Neural progenitor cell (in vitro differentiated cells): ENCODE measurements around the gene PAQR9. TPM values are rescaled to one million over a fixed set of nuclear protein-coding genes. Genes with fewer than 3 reads are reported as not detected.

Experiments used
- DNase-seq: peaks from one replicate; pipeline ENCODE4 v3.0.0-alpha.2; 2016; ENCODE audit warnings: low spot score
- H2AFZ ChIP-seq: fragments of 200-600 bp; sonication (generic); replicated peaks from 2 replicates; pipeline ENCODE4 v1.6.1; 2016; ENCODE audit warnings: antibody characterized with exemption
- H3F3A ChIP-seq: fragments of 200-600 bp; sonication (generic); 2 replicates; pipeline ENCODE4 v1.6.1; 2016; ENCODE audit warnings: antibody characterized with exemption, low read depth
- H3K27ac ChIP-seq: fragments of 200-600 bp; sonication (generic); 2 replicates; pipeline ENCODE4 v1.5.1; 2016; ENCODE audit warnings: mild to moderate bottlenecking
- H3K27me3 ChIP-seq: fragments of 200-600 bp; sonication (generic); 2 replicates; pipeline ENCODE4 v1.6.1; 2016; ENCODE audit warnings: mild to moderate bottlenecking, moderate library complexity
- H3K36me3 ChIP-seq: fragments of 200-600 bp; sonication (generic); 2 replicates; pipeline ENCODE4 v1.5.1; 2016
- H3K4me1 ChIP-seq: fragments of 200-600 bp; sonication (generic); 2 replicates; pipeline ENCODE4 v1.6.1; 2016; ENCODE audit warnings: mixed run types
- H3K4me2 ChIP-seq: fragments of 200-600 bp; sonication (generic); 2 replicates; pipeline ENCODE4 v1.6.1; 2016
- H3K4me3 ChIP-seq: fragments of 200-600 bp; sonication (generic); 2 replicates; pipeline ENCODE4 v1.5.1; 2016
- H3K79me2 ChIP-seq: fragments of 200-600 bp; sonication (generic); 2 replicates; pipeline ENCODE4 v1.6.1; 2016; ENCODE audit warnings: low read depth
- H3K9ac ChIP-seq: fragments of 200-600 bp; sonication (generic); 2 replicates; pipeline ENCODE4 v1.6.1; 2016
- H3K9me3 ChIP-seq: fragments of 200-600 bp; sonication (generic); 2 replicates; pipeline ENCODE4 v1.5.1; 2016; ENCODE audit warnings: low read depth
- H4K20me1 ChIP-seq: fragments of 200-600 bp; sonication (generic); 2 replicates; pipeline ENCODE4 v1.6.1; 2016; ENCODE audit warnings: low read depth
- H3K27ac Mint-ChIP-seq: 3 replicates; pipeline ENCODE4 v1.8.0; 2021; ENCODE audit warnings: mixed read lengths
- H3K27me3 Mint-ChIP-seq: 2 replicates; pipeline ENCODE4 v1.8.0; 2022; ENCODE audit warnings: low read depth, mild to moderate bottlenecking, inconsistent platforms, moderate library complexity, mixed read lengths; ENCODE audit not compliant: insufficient read depth
- H3K36me3 Mint-ChIP-seq: 3 replicates; pipeline ENCODE4 v1.8.0; 2021; ENCODE audit warnings: mixed read lengths
- H3K4me1 Mint-ChIP-seq: 3 replicates; pipeline ENCODE4 v1.8.0; 2021; ENCODE audit warnings: mixed read lengths
- H3K4me3 Mint-ChIP-seq: 3 replicates; pipeline ENCODE4 v1.8.0; 2021; ENCODE audit warnings: mild to moderate bottlenecking, moderate library complexity, mixed read lengths
- H3K9me3 Mint-ChIP-seq: 3 replicates; pipeline ENCODE4 v1.8.0; 2020; ENCODE audit warnings: mixed read lengths
- CTCF ChIP-seq: fragments of 200-600 bp; sonication (generic); IDR thresholded peaks from 2 replicates; pipeline ENCODE4 v1.5.1; 2017; ENCODE audit warnings: antibody characterized with exemption, mild to moderate bottlenecking
- EZH2 ChIP-seq: fragments of 200-600 bp; sonication (generic); IDR thresholded peaks from 2 replicates; pipeline ENCODE4 v1.6.1; 2017; ENCODE audit warnings: antibody characterized with exemption, mild to moderate bottlenecking, moderate library complexity
- EZH2phosphoT487 ChIP-seq: fragments of 200-600 bp; sonication (generic); IDR thresholded peaks from 2 replicates; pipeline ENCODE4 v1.6.1; 2017; ENCODE audit warnings: antibody characterized with exemption
- total RNA-seq: library from RNA; depleted of rRNA; stranded (reverse); fragments of >200 nt; gene quantifications from 2 replicates; pipeline ENCODE4 v1.2.3, GENCODE V29; 2015; ENCODE audit warnings: low replicate concordance

Gene PAQR9
- total RNA-seq, 1 donor from 2014 or later = 2.2 TPM

DNA sequence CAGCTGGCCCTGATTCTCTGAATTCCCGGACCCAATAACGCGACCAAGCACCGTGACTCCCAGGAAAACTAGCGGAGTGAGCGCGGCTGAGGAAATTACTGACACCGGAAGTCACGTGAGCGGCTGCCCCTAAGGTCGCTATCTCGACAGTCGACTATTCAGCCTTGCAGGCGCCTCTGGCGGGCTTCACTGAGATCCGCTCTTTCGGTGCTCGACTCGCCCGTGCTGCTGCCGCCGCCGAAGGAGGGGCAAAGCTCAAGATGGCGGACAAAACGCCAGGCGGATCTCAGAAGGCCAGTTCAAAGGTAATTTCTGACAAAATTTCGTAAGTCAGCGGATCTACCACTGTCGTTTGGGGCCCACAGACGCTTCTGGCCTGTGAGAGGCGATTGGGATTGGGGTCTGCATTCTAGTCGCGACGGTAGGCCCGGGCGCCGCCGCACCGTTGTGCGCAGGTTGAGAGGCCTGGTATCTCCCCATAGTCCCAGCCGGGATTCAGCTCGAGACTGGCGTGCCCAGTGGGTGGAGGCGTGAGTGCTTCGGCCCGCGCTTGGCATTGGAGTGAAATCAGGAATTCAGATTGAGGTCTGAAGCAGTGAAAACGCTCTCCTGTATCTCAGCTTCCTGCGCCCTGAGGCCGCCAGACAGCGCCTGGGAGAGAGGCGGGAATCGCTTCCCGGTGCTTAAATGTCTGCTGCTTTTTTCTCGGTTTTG, 38.1 kb upstream of the PAQR9 start, which contains the start of gene U2SURP:
Gene U2SURP (plus strand): TSS at position 202 of the 714 bp plus-strand sequence. CDS start 59 bp downstream, at position 261.
- TF ChIP-seq EZH2 (no peak), EZH2phosphoT487 (no peak), CTCF (no peak)
- H4K20me1 ChIP-seq = peaks cover 29% of the 10 kb centered on the region
- peak within 1 kb of the TSS; percentile 98 for H3K4me3 Mint-ChIP-seq
- peak within 1 kb of the TSS; percentile 92 for H3K27ac ChIP-seq
- peak within 1 kb of the TSS; percentile 98 for H3K9ac ChIP-seq
- H2AFZ ChIP-seq = peak within 1 kb of the TSS; percentile 83
- H3K27ac Mint-ChIP-seq = peak within 1 kb of the TSS; percentile 93
- H3K27me3 ChIP-seq = no peaks in the 10 kb centered on the region
- H3K36me3 ChIP-seq = no peaks in the 10 kb centered on the region
- H3K79me2 ChIP-seq = peaks cover 67% of the 10 kb centered on the region
- H3K36me3 Mint-ChIP-seq = peaks cover 5% of the 10 kb centered on the region
- peaks cover 29% of the 10 kb centered on the region for H3F3A ChIP-seq
- H3K9me3 ChIP-seq = no peaks in the 10 kb centered on the region
- peaks cover 24% of the 10 kb centered on the region for H3K4me1 Mint-ChIP-seq
- H3K9me3 Mint-ChIP-seq = no peaks in the 10 kb centered on the region
- peak; percentile 99 for DNase-seq
- H3K4me3 ChIP-seq = peak within 1 kb of the TSS; percentile 89
- peaks cover 20% of the 10 kb centered on the region for H3K4me1 ChIP-seq
- no peaks in the 10 kb centered on the region for H3K27me3 Mint-ChIP-seq
- H3K4me2 ChIP-seq = peak within 1 kb of the TSS; percentile 100

GRCh38 chr3:143001034-143001368, 37.5 kb upstream of the PAQR9 start:
- Histone ChIP-seq H3F3A (peaks cover 29% of the 10 kb centered on the region), H3K27me3 (no peaks in the 10 kb centered on the region), H3K9ac (peak overlapping the region; percentile 77), H3K4me2 (peak overlapping the region; percentile 100), H3K27ac (peak overlapping the region; percentile 90), H3K36me3 (no peaks in the 10 kb centered on the region), H3K79me2 (peaks cover 62% of the 10 kb centered on the region), H4K20me1 (peaks cover 29% of the 10 kb centered on the region), H3K9me3 (no peaks in the 10 kb centered on the region), H3K4me1 (peaks cover 20% of the 10 kb centered on the region), H3K4me3 (peak overlapping the region; percentile 89), H2AFZ (peak overlapping the region; percentile 67)
- Mint-ChIP-seq H3K27ac (peak overlapping the region; percentile 93), H3K9me3 (no peaks in the 10 kb centered on the region), H3K4me3 (peak overlapping the region; percentile 98), H3K4me1 (peaks cover 24% of the 10 kb centered on the region), H3K27me3 (no peaks in the 10 kb centered on the region), H3K36me3 (peaks cover 2% of the 10 kb centered on the region)
- TF ChIP-seq CTCF = no peak
- no peak for DNase-seq

GRCh38 chr3:143000528-143000927, 37.1 kb upstream of the PAQR9 start:
- peak overlapping the region; percentile 98 for H3K4me3 Mint-ChIP-seq
- peaks cover 24% of the 10 kb centered on the region for H3K4me1 Mint-ChIP-seq
- peak; percentile 41 for DNase-seq
- H3K27me3 ChIP-seq = no peaks in the 10 kb centered on the region
- no peaks in the 10 kb centered on the region for H3K9me3 ChIP-seq
- H3K4me1 ChIP-seq = peaks cover 20% of the 10 kb centered on the region
- H3K27ac ChIP-seq = peak overlapping the region; percentile 90
- H3K4me3 ChIP-seq = peak overlapping the region; percentile 89
- peak overlapping the region; percentile 93 for H3K27ac Mint-ChIP-seq
- peak overlapping the region; percentile 67 for H2AFZ ChIP-seq
- H3K9ac ChIP-seq = peak overlapping the region; percentile 77
- TF ChIP-seq CTCF = no peak
- peaks cover 57% of the 10 kb centered on the region for H3K79me2 ChIP-seq
- peaks cover 2% of the 10 kb centered on the region for H3K36me3 Mint-ChIP-seq
- H4K20me1 ChIP-seq = peaks cover 25% of the 10 kb centered on the region
- no peaks in the 10 kb centered on the region for H3K36me3 ChIP-seq
- peaks cover 29% of the 10 kb centered on the region for H3F3A ChIP-seq
- no peaks in the 10 kb centered on the region for H3K27me3 Mint-ChIP-seq
- peak overlapping the region; percentile 100 for H3K4me2 ChIP-seq
- no peaks in the 10 kb centered on the region for H3K9me3 Mint-ChIP-seq
